HepG2 (cell line): ENCODE data around the gene BSN. TPM values are rescaled to one million over a fixed set of nuclear protein-coding genes. Genes with fewer than 3 reads are reported as not detected.

Experiments
- ATAC-seq: fragments of 200-7000 bp; cut with Tn5 transposase; 3 replicates; pipeline ENCODE4 v1.9.1; 2020; ENCODE audit warnings: mild to moderate bottlenecking, moderate library complexity
- BruUV-seq: library from RNA; stranded (reverse); fragments of 400-500 nt; replicated peaks from 2 replicates; lab custom pipeline; 2021; lab: Mats Ljungman, UMichigan
- CTCF ChIA-PET: fragments of 300-600 bp; formaldehyde crosslinking; extraction: SDS; loops from one replicate; lab custom pipeline; 2021; ENCODE audit warnings: low total read pairs, inconsistent platforms, low intra/inter-chr PET ratio; lab: Yijun Ruan, JAX
- POLR2A ChIA-PET: fragments of 350-600 bp; sonication (Branson Sonifier 250); formaldehyde crosslinking; loops from one replicate; lab custom pipeline; 2020; ENCODE audit warnings: antibody characterized with exemption, inconsistent platforms; lab: Yijun Ruan, JAX
- DNase-seq: peaks from one replicate; pipeline ENCODE4 v3.0.0-alpha.2; 2015; ENCODE audit warnings: low spot score
- FAIRE-seq: peaks from 3 replicates; lab custom pipeline; 2011; peaks lifted over from hg19 to GRCh38; lab: Jason Lieb, UNC
- H2AFZ ChIP-seq: one replicate; pipeline ENCODE4 v1.6.1; 2011; ENCODE audit warnings: low read length, inconsistent platforms
- H3K27ac ChIP-seq: fragments of 300-600 bp; 3 replicates; pipeline ENCODE4 v1.8.0; 2011; ENCODE audit warnings: mixed run types, mild to moderate bottlenecking, mixed read lengths, low read length, inconsistent platforms; ENCODE audit not compliant: insufficient read depth; ENCODE audit errors: extremely low read length
- H3K27me3 ChIP-seq, 2 experiments: fragments of 200-600 bp in 1 of 2; 2 replicates in 1 of 2; 3 replicates in 1 of 2; pipeline versions ENCODE4 v1.6.0 to v1.8.0; 2011; ENCODE audit warnings: low read length in 2 of 2, mild to moderate bottlenecking in 2 of 2, moderate library complexity in 2 of 2, inconsistent platforms in 1 of 2; ENCODE audit not compliant: insufficient read depth in 2 of 2, control insufficient read depth in 1 of 2
- H3K36me3 ChIP-seq, 2 experiments: fragments of 200-600 bp in 1 of 2; replicated peaks in 1 of 2; 2 replicates in 1 of 2; 3 replicates in 1 of 2; pipeline versions ENCODE4 v1.5.1 to v1.8.0; 2011; ENCODE audit warnings: low read length in 2 of 2, inconsistent platforms in 1 of 2; ENCODE audit not compliant: insufficient read depth in 2 of 2, control insufficient read depth in 1 of 2
- H3K4me1 ChIP-seq: 2 replicates; pipeline ENCODE4 v1.5.1; 2012; ENCODE audit warnings: low read length, inconsistent platforms; ENCODE audit not compliant: insufficient read depth
- H3K4me2 ChIP-seq: 2 replicates; pipeline ENCODE4 v1.6.0; 2011; ENCODE audit warnings: low read depth, low read length, inconsistent platforms
- H3K4me3 ChIP-seq, 3 experiments: fragments of 200-600 bp in 1 of 3; sonication (generic), shearing (Covaris generic) in 1 of 3; replicated peaks in 1 of 3; 2 replicates each; pipeline ENCODE4 v1.5.1; 2011 to 2016; ENCODE audit warnings: low read length in 3 of 3, inconsistent platforms in 2 of 3, low read depth in 2 of 3, mild to moderate bottlenecking in 2 of 3, control low read depth in 1 of 3, mixed read lengths in 1 of 3; ENCODE audit not compliant: insufficient read depth in 1 of 3
- H3K79me2 ChIP-seq: one replicate; pipeline ENCODE4 v1.6.1; 2011; ENCODE audit warnings: low read length, inconsistent platforms; ENCODE audit not compliant: insufficient read depth
- H3K9ac ChIP-seq: 2 replicates; pipeline ENCODE4 v1.6.0; 2011; ENCODE audit warnings: mild to moderate bottlenecking, low read depth, low read length, inconsistent platforms; ENCODE audit not compliant: insufficient read depth
- H3K9me3 ChIP-seq: 2 replicates; pipeline ENCODE4 v1.5.1; 2012; ENCODE audit warnings: mild to moderate bottlenecking, low read length
- H4K20me1 ChIP-seq: 2 replicates; pipeline ENCODE4 v1.6.0; 2011; ENCODE audit warnings: inconsistent platforms, mild to moderate bottlenecking, low read length, moderate library complexity; ENCODE audit not compliant: insufficient read depth
- CAMTA2 ChIP-seq: sonication (generic); formaldehyde crosslinking; IDR thresholded peaks from 2 replicates; pipeline ENCODE4 v1.4.0; 2020; ENCODE audit warnings: mild to moderate bottlenecking, missing genetic modification reagents, borderline replicate concordance
- CENPX ChIP-seq: sonication (generic); formaldehyde crosslinking; IDR thresholded peaks from 2 replicates; pipeline ENCODE4 v1.9.0; 2021; ENCODE audit warnings: mild to moderate bottlenecking, missing genetic modification reagents, moderate library complexity
- KLF13 ChIP-seq: sonication (generic); formaldehyde crosslinking; IDR thresholded peaks from 2 replicates; pipeline ENCODE4 v1.4.0; 2020; ENCODE audit warnings: mild to moderate bottlenecking, missing genetic modification reagents
- NFRKB ChIP-seq: fragments of 450-650 bp; IDR thresholded peaks from 2 replicates; pipeline ENCODE4 v1.6.1; 2017
- PRPF4 ChIP-seq: fragments of 200-400 bp; formaldehyde crosslinking; IDR thresholded peaks from 2 replicates; pipeline ENCODE4 v1.6.1; 2016; ENCODE audit warnings: low read length, low read depth; ENCODE audit not compliant: poor library complexity, severe bottlenecking
- TCF7 ChIP-seq: sonication (generic); IDR thresholded peaks from 2 replicates; pipeline ENCODE4 v1.6.1; 2016; ENCODE audit warnings: antibody characterized with exemption, low read depth
- ZNF3 ChIP-seq: IDR thresholded peaks from 2 replicates; pipeline ENCODE4 v1.7.0; 2017; ENCODE audit warnings: inconsistent platforms
- ZNF512 ChIP-seq: sonication (generic); formaldehyde crosslinking; IDR thresholded peaks from 2 replicates; pipeline ENCODE4 v1.4.0; 2020; ENCODE audit warnings: mild to moderate bottlenecking, missing genetic modification reagents
- WGBS: methylation state at CpG from one replicate; pipeline ENCODE4 v1.1.6; 2017; ENCODE audit warnings: low lambda C conversion rate; 5-methylcytosine and 5-hydroxymethylcytosine counted together
- in situ Hi-C: cut with HindIII; loops from 2 replicates; pipeline ENCODE4 v1.10.0; 2017; ENCODE audit warnings: low pct_unique_long_range_greater_than_20kb; ENCODE audit not compliant: extremely low pct_ligation_motif_present
- intact Hi-C: fragments of 100-400 bp; cut with micrococcal nuclease; formaldehyde crosslinking; loops from one replicate; pipeline ENCODE4 v1.10.0; 2022; ENCODE audit not compliant: unreplicated experiment
- polyA plus RNA-seq, 8 experiments: library from polyadenylated mRNA; depleted of rRNA in 3 of 8; stranded (reverse) in 7 of 8; unstranded in 1 of 8; fragments of >200 nt; fragmentation: Illumina TruSeq in 4 of 8; extraction: Trizol in 4 of 8; gene quantifications; 2 replicates each; pipeline versions ENCODE4 v1.2.1 to v1.2.3, GENCODE V29; 2011 to 2016; ENCODE audit warnings: low read depth in 4 of 8, missing spikeins in 1 of 8, mixed read lengths in 1 of 8; ENCODE audit not compliant: insufficient read depth in 1 of 8
- total RNA-seq, 5 experiments: library from RNA; depleted of rRNA; stranded (reverse); fragments of >200 nt; fragmentation: Illumina TruSeq; extraction: Trizol; gene quantifications; 2 replicates each; pipeline ENCODE4 v1.2.3, GENCODE V29; 2016; ENCODE audit warnings: low read depth in 1 of 5
- TF ChIP-seq, protein P1 (sequence below): fragments of 450-650 bp; IDR thresholded peaks from 2 replicates; pipeline ENCODE4 v1.6.1; 2017
- TF ChIP-seq, protein P2 (sequence below), 2 experiments: fragments of 450-650 bp in 1 of 2; sonication (generic) in 1 of 2; formaldehyde crosslinking in 1 of 2; IDR thresholded peaks; 2 replicates each; pipeline versions ENCODE4 v1.6.1 to v1.8.0; 2016 to 2022; ENCODE audit warnings: antibody characterized with exemption in 1 of 2, mild to moderate bottlenecking in 1 of 2, missing genetic modification reagents in 1 of 2
- TF ChIP-seq, protein P3 (sequence below): sonication (generic); formaldehyde crosslinking; IDR thresholded peaks from 2 replicates; pipeline ENCODE4 v1.4.0; 2020; ENCODE audit warnings: mild to moderate bottlenecking, low read depth, missing genetic modification reagents

Gene BSN
- total and polyA plus RNA-seq, 2 of the 13 experiments (the other 11 are each of a cell fraction or from before 2014, with no cell fraction given) = 0.42 to 0.86 TPM

- no peak for TF ChIP-seq TCF7
- TF ChIP-seq, protein P1, sequence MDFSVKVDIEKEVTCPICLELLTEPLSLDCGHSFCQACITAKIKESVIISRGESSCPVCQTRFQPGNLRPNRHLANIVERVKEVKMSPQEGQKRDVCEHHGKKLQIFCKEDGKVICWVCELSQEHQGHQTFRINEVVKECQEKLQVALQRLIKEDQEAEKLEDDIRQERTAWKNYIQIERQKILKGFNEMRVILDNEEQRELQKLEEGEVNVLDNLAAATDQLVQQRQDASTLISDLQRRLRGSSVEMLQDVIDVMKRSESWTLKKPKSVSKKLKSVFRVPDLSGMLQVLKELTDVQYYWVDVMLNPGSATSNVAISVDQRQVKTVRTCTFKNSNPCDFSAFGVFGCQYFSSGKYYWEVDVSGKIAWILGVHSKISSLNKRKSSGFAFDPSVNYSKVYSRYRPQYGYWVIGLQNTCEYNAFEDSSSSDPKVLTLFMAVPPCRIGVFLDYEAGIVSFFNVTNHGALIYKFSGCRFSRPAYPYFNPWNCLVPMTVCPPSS = no peak
- TF ChIP-seq, all 625 proteins: peak for 0
Observed at GRCh38 chr3:49609314-49609713, 55.0 kb downstream of the BSN start (continued).

DNA sequence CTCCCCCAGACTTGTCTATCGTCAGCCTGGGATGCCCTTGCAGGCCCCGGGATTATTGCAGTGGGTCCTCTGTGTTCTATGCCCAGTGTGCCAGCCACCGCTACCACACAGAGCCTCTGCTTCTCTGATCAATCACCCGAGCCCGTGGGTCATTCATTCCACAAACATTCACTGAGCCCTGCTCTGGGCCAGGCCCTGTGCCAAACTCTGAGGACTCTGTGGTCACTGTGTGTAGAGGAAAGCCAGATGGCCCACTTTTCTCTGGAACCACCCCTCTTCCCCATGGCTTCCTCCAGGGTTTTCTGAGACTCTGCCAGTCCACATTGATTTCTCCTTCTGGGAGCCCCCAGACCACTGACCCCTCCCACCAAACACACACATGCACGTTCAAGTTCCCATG is 55.5 kb downstream of the BSN start:
- CTCF ChIA-PET = no interaction called here
- 85% methylated on average over 6 of the region's 6 CpGs for WGBS
- H3K9ac ChIP-seq = no peak overlapping the region
- no peaks in the 10 kb centered on the region for H3K27me3 ChIP-seq
- no peak overlapping the region for H3K27ac ChIP-seq
- no peaks in the 10 kb centered on the region for H3K9me3 ChIP-seq
- no peak overlapping the region for H2AFZ ChIP-seq
- H3K4me2 ChIP-seq = no peak overlapping the region
- no peaks in the 10 kb centered on the region for H4K20me1 ChIP-seq
- ATAC-seq = no peak
- H3K36me3 ChIP-seq = no peaks in the 10 kb centered on the region
- in situ Hi-C loops = no loop called here
- no peak for FAIRE-seq
- intact Hi-C loops = loop anchor here (5.0 kb wide), 1 partner anchor 62 kb away; the partner anchor contains the start of gene APEH
- H3K79me2 ChIP-seq = no peaks in the 10 kb centered on the region
- POLR2A ChIA-PET = no interaction called here
- H3K4me1 ChIP-seq = peaks cover 22% of the 10 kb centered on the region
- H3K4me3 ChIP-seq = no peak overlapping the region
- DNase-seq = no peak
- BruUV-seq = no TSS peak
- TF ChIP-seq KLF13 (CRISPR knock-in tag) = no peak
- no peak for TF ChIP-seq NFRKB
- TF ChIP-seq, protein P2, sequence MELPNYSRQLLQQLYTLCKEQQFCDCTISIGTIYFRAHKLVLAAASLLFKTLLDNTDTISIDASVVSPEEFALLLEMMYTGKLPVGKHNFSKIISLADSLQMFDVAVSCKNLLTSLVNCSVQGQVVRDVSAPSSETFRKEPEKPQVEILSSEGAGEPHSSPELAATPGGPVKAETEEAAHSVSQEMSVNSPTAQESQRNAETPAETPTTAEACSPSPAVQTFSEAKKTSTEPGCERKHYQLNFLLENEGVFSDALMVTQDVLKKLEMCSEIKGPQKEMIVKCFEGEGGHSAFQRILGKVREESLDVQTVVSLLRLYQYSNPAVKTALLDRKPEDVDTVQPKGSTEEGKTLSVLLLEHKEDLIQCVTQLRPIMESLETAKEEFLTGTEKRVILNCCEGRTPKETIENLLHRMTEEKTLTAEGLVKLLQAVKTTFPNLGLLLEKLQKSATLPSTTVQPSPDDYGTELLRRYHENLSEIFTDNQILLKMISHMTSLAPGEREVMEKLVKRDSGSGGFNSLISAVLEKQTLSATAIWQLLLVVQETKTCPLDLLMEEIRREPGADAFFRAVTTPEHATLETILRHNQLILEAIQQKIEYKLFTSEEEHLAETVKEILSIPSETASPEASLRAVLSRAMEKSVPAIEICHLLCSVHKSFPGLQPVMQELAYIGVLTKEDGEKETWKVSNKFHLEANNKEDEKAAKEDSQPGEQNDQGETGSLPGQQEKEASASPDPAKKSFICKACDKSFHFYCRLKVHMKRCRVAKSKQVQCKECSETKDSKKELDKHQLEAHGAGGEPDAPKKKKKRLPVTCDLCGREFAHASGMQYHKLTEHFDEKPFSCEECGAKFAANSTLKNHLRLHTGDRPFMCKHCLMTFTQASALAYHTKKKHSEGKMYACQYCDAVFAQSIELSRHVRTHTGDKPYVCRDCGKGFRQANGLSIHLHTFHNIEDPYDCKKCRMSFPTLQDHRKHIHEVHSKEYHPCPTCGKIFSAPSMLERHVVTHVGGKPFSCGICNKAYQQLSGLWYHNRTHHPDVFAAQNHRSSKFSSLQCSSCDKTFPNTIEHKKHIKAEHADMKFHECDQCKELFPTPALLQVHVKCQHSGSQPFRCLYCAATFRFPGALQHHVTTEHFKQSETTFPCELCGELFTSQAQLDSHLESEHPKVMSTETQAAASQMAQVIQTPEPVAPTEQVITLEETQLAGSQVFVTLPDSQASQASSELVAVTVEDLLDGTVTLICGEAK (IDR thresholded peaks at IDR 0.05) = no peak
- TF ChIP-seq, protein P2 (CRISPR knock-in tag; IDR thresholded peaks at IDR 0.05) = no peak
- TF ChIP-seq, protein P3, sequence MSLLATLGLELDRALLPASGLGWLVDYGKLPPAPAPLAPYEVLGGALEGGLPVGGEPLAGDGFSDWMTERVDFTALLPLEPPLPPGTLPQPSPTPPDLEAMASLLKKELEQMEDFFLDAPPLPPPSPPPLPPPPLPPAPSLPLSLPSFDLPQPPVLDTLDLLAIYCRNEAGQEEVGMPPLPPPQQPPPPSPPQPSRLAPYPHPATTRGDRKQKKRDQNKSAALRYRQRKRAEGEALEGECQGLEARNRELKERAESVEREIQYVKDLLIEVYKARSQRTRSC = no peak
- TF ChIP-seq PRPF4 = no peak
- no peak for TF ChIP-seq ZNF512 (CRISPR knock-in tag)
- TF ChIP-seq CENPX (CRISPR knock-in tag) = no peak
- no peak for TF ChIP-seq CAMTA2 (CRISPR knock-in tag)
- no peak for TF ChIP-seq ZNF3 (CRISPR knock-in tag)
